Fibroblast of the aortic adventitia (primary cell): ENCODE data around the gene WIPF2. TPM values are rescaled to one million over a fixed set of nuclear protein-coding genes. Genes with fewer than 3 reads are reported as not detected.

Experiments
- DNase-seq: peaks from one replicate; pipeline ENCODE4 v3.0.0-alpha.2; 2010; ENCODE audit warnings: low read depth
- H3K4me3 ChIP-seq: 2 replicates; pipeline ENCODE4 v1.5.1; 2011; ENCODE audit warnings: low read depth, mild to moderate bottlenecking, control low read depth, low read length, moderate library complexity
- total RNA-seq: library from RNA; depleted of rRNA; stranded (reverse); fragments of >200 nt; gene quantifications from 2 replicates; pipeline ENCODE4 v1.2.3, GENCODE V29; 2012; ENCODE audit warnings: low replicate concordance
- TF ChIP-seq, protein P1 (sequence below): IDR thresholded peaks from 2 replicates; pipeline ENCODE4 v1.5.1; 2011; ENCODE audit warnings: mild to moderate bottlenecking, low read length, control low read depth, inconsistent platforms; ENCODE audit not compliant: insufficient read depth

Gene WIPF2
- total RNA-seq, 1 donor, result 9.6 TPM

DNA sequence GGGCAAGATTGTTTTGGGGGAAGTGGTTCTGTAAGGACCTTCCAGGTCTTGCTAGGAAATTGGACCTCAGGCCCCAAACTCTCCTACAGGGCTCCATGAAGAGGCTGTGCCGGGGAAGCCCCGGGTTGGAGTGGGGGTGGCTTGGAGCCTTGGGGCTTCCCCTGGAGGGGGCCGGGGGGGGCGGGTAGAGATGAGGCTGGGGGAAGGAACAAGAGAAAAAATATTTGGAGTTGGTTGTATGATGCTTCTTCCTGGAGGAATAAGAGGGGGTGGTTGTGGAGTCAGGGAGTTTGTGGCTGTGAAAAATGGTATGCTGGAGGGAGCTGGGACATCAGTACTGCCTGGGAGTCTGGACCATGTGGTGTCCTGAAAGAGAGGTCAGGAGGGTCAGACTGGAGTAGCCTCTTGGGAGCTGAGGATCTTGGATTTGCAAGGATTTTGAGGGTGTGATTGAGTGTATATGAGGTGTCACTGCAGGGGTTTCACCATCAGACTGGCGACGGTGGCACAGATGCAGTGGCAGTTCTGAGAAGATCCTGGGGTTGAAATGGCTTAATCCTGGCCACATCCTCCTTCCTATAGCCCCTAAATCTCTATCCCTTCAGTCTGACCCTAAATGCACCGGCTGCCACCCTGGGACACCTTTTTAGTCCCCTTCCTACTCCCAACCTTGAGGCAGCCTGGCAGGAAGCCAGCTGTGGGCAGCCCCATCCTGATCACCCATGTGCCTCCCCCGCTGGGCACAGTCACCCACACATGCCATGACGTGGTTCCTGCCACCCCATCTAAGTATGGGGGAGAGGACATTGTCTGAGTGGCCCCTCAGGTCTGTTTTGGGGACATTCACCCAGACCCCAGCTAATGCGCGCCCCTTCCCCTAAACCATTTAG lies 100.8 kb downstream of the WIPF2 start:
- no peak for DNase-seq
- H3K4me3 ChIP-seq, result peak overlapping the region; percentile 95
- TF ChIP-seq, protein P1, sequence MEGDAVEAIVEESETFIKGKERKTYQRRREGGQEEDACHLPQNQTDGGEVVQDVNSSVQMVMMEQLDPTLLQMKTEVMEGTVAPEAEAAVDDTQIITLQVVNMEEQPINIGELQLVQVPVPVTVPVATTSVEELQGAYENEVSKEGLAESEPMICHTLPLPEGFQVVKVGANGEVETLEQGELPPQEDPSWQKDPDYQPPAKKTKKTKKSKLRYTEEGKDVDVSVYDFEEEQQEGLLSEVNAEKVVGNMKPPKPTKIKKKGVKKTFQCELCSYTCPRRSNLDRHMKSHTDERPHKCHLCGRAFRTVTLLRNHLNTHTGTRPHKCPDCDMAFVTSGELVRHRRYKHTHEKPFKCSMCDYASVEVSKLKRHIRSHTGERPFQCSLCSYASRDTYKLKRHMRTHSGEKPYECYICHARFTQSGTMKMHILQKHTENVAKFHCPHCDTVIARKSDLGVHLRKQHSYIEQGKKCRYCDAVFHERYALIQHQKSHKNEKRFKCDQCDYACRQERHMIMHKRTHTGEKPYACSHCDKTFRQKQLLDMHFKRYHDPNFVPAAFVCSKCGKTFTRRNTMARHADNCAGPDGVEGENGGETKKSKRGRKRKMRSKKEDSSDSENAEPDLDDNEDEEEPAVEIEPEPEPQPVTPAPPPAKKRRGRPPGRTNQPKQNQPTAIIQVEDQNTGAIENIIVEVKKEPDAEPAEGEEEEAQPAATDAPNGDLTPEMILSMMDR, result no peak

DNA sequence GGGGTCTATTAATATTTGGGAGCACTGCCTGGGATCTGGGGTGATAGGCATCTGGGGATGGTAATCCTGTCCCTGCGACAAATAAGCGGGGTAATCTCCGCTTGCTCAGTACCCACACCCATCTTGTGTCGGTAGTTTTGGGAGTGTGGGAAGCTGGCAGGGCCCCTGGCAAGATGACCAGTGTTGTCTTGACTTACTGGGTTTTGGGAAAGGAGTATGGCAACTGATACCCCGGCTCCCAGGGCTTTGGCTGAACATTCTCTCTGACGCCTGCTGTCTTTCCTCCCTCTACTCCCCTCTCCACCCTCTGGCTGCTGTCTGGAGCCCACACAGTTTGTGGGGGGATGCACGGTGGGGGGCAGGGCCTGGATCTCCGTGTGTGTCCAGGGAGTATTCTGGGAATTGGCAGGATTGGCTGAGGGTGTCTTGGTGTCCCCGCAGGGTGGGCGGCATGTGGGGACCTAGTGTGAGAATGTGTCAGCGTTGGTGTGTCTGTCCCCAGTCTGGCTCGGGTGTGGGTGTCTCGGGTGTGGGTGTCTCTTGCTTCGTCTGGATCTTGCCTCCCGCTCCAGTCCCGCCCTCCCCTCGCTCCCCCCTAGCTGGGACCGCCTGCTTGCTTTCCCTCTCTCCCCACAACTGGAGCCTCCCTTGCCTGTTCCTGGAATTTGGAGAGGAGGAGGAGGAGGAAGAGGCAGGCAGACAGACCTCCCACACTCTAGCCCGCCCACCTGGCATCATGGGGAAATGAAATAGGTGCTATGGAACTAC lies 101.8 kb downstream of the WIPF2 start:
- peak; percentile 65 for DNase-seq
- TF ChIP-seq, protein P1, result no peak
- H3K4me3 ChIP-seq, result peak overlapping the region; percentile 95

DNA sequence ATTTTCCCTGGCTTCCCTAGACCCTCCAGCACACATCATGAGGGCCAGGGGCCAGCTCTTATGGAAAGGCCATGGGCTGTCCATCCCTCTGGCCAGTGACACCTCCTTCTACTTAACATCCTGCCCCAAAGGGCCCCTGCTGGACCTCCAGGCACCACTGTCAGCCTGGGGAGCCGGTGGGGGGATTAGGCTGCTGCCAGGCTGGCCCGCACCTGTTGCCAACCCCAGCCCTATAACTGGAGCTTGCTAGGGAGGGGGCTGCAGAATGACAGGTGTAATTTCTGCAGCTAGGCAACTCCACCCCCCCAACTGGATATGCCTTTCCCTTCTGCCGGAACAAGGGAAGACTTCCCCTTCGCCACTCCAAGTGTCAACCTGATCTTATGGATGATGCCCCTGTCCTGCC lies 102.4 kb downstream of the WIPF2 start:
- DNase-seq, result no peak
- TF ChIP-seq, protein P1, result no peak
- peak overlapping the region; percentile 95 for H3K4me3 ChIP-seq

DNA sequence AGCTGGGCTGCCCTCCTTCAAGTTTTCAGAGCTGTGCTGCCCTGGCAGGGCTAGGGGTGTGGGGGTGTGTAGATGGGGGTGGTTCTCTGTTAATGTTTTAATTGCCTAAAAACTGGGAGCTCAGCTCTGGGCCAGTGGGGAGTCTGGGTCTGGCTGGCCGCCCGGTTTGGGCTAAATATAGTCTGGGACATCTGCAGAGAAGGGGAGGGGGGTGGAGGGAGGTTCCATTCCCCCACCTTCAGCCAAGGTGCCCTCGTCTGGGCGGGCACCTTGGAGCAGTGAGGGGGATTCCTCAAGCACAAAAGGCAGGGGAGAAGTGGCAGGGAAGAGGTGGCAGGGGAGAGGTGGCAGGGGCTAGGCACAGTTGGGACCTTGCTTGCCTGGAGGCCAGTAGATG lies 102.9 kb downstream of the WIPF2 start:
- peak overlapping the region; percentile 95 for H3K4me3 ChIP-seq
- no peak for DNase-seq
- TF ChIP-seq, protein P1, result no peak

DNA sequence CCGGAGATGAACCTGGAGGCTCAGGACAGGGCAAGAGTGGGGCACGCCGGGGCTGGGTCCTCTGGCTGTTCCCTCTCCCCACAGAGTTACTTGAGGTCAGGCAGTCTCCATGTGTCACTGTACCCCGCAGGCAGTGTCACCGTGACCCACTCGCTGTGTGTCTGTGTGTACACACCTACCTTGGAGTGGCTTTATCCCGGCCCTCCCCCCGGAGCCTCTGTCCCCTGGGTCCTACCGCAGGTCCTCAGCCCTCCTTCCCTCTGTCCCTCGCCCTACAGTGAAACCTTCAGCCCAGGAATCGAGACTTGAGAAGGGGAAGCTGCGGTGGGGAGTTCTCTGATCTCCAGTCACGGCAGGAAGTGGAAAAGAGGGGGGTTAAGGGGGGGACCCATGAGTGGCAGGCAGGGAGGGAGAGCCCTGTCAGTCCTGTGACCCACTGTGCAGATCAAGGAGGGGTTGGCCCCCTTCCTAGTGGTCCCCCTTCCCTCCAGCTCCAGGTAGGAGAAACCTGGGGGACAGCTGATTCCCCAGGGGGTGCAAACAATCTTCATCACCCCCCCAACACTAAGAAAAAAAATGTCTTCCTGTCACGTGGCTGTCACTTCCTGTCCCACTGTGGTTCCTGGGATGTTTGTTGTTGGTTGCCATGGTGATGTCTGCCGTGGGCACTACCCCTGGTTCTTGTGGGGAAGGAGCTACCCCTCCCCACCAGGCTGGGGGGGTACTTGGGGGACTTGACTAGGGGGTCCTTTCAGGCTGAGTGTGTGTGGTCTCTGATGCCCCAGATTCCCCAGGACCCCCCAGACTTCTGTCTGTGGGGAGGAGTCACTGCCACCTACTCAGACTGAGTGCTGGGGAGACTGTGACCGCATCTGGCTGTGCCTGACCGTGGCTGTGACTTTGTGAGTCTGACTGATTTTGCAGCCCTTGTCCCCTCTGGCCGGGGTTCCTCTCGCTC lies 103.5 kb downstream of the WIPF2 start:
- TF ChIP-seq, protein P1, result no peak
- peak; percentile 81 for DNase-seq
- peak overlapping the region; percentile 95 for H3K4me3 ChIP-seq
